ENCODE data around the gene BPIFB1. TPM values are rescaled to one million over a fixed set of nuclear protein-coding genes. Genes with fewer than 3 reads are reported as not detected.

BPIFB1 gene
- total and polyA plus RNA-seq, 2 of the 8 experiments (the other 6 are each of a cell fraction or from before 2014, with no cell fraction given): not detected

DNA sequence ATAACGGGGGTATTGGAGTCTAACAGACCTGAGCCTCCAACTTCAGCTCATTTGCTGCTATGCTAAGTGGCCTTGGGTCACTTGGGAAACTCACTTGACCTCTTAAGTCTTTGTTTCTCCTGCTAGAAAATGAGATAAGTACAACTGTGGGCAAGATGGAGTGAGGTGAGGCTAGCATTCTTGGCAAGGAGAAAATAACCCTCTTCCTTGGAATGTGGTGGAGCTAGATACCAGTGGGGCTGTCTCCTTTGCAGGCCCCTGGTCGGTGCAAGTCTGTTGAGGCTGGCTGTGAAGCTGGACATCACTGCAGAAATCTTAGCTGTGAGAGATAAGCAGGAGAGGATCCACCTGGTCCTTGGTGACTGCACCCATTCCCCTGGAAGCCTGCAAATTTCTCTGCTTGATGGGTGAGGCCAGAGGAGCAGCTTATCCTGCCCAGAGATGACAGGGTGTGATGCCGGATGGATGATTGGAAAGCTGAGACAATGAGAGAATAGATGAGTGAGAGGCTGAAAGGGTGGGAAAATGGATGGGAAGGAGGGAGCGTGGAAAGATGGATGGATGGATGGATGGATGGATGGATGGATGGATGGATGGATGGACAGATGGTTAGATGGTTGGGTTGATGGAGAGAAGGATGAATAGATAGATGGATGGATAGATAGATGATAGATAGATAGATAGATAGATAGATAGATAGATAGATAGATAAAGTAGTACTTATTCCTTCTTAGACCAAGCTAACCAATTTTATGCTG is 42.9 kb upstream of the BPIFB1 start (continued):
- TF ChIP-seq, protein P1, sequence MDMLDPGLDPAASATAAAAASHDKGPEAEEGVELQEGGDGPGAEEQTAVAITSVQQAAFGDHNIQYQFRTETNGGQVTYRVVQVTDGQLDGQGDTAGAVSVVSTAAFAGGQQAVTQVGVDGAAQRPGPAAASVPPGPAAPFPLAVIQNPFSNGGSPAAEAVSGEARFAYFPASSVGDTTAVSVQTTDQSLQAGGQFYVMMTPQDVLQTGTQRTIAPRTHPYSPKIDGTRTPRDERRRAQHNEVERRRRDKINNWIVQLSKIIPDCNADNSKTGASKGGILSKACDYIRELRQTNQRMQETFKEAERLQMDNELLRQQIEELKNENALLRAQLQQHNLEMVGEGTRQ (IDR thresholded peaks at IDR 0.05; ENCODE audit: low read length): no peak
- TF ChIP-seq SRF (IDR thresholded peaks at IDR 0.05; ENCODE audit: low read depth, low read length) (no peak), BACH1 (IDR thresholded peaks at IDR 0.05; ENCODE audit: low read length) (no peak), HDAC2 (IDR thresholded peaks at IDR 0.05; ENCODE audit: borderline replicate concordance in 1 of 2, low read depth in 2 of 2, low read length in 2 of 2) (no peak), ZNF274 (IDR thresholded peaks at IDR 0.05; ENCODE audit: borderline replicate concordance, extremely low read depth, low read length) (no peak), CEBPB (IDR thresholded peaks at IDR 0.05; ENCODE audit: low read depth, low read length) (no peak), POU5F1 (IDR thresholded peaks at IDR 0.05; ENCODE audit: low read depth, low read length) (no peak), EP300 (IDR thresholded peaks at IDR 0.05; ENCODE audit: borderline replicate concordance in 1 of 2, low read depth in 2 of 2, low read length in 2 of 2) (no peak), CBX5 (IDR thresholded peaks at IDR 0.05; ENCODE audit: low read depth, low read length) (no peak), POLR2A (IDR thresholded peaks at IDR 0.05; ENCODE audit: control extremely low read depth in 1 of 2, low read depth in 2 of 2, low read length in 2 of 2) (no peak), SAP30 (IDR thresholded peaks at IDR 0.05; ENCODE audit: insufficient read depth, insufficient replicate concordance, low read length) (no peak), TAF1 (IDR thresholded peaks at IDR 0.05; ENCODE audit: low read depth, low read length) (no peak)
- TF ChIP-seq, protein P2, sequence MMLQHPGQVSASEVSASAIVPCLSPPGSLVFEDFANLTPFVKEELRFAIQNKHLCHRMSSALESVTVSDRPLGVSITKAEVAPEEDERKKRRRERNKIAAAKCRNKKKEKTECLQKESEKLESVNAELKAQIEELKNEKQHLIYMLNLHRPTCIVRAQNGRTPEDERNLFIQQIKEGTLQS (IDR thresholded peaks at IDR 0.05; ENCODE audit: insufficient read depth, low read depth, low read length): no peak

All from H1 (cell line).